HG03045 (cell line): Measurements from ENCODE around the gene ADGRL1.

Experiments
- ATAC-seq: cut with Tn5 transposase; IDR thresholded peaks from one replicate; pipeline ENCODE4 v1.9.1; 2021; ENCODE audit warnings: mild to moderate bottlenecking, moderate library complexity; ENCODE audit not compliant: unreplicated experiment

ADGRL1 gene

DNA sequence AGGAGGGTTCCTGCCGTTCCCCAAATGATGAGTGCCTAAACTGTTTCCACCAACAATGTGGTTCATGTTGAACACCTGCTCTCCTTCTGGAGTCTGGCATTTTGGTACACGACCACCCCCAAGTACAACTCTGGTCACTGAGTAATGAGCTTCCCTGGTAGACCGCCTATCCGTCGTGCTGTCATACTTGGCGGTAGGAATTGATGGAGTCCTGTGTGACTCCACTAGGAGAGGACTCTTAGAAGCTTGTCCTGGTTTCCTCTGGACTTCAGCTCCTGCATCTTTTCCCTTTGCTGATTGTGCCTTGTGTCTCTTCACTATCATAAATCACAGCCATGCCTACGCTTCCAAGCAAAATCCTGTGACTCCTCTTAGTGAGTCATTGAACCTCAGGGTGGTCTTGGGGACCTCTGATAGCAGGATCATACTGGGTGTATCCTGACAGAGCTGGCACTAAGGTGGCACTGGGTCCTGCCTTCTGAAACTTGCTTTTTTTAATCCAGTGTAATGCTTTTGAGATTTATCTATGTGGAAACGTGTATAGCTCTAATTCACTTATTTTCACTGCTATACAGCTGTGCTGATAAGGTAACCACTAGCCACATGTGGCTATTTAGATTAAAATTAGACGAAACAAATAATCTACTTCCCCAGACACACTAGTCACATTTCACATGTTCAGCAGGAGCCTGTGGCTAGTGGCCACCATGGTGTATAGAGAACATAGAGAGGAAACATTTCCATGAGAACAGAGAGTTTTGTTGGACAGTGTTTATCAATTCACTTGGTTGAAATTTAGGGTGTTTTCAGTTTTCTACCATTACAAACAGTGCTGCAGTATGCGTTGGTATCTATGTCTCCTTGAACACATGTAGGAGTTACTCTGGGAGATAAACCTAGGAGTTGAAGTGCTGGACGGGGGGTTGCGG, 63.4 kb downstream of the ADGRL1 start:
- no peak for ATAC-seq

- no peak for ATAC-seq
These were observed 64.9 kb downstream of the ADGRL1 start for GRCh38 chr19:14141041-14141440.

DNA sequence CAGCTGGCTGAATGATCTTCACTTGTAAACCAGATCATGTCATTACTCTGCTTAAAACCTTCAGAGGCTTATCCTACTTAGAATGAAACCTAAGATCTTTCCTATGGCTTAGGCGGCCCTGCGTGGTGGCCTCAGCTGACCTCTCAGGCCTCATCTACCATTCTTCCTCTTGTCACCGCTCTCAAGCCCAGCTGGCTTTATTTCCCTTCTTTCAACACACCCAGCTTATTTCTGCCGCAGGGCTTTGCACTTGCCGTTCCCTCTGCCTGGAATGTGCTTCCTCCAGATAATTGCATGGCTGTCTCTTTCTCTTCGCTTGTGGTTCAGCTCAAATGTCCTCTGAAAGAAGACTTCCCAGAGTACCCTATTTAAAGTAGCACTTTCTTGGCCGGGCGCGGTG, 66.0 kb downstream of the ADGRL1 start:
- no peak for ATAC-seq

- no peak for ATAC-seq
These were observed 67.2 kb downstream of the ADGRL1 start for GRCh38 chr19:14138576-14139265.

- ATAC-seq: peak; percentile 83
These were observed 69.3 kb downstream of the ADGRL1 start, which contains the start of gene ASF1B for GRCh38 chr19:14136509-14137281. TSS of gene ASF1B (minus strand) at chr19:14136589. CDS start at chr19:14136456, 133 bp downstream.

DNA sequence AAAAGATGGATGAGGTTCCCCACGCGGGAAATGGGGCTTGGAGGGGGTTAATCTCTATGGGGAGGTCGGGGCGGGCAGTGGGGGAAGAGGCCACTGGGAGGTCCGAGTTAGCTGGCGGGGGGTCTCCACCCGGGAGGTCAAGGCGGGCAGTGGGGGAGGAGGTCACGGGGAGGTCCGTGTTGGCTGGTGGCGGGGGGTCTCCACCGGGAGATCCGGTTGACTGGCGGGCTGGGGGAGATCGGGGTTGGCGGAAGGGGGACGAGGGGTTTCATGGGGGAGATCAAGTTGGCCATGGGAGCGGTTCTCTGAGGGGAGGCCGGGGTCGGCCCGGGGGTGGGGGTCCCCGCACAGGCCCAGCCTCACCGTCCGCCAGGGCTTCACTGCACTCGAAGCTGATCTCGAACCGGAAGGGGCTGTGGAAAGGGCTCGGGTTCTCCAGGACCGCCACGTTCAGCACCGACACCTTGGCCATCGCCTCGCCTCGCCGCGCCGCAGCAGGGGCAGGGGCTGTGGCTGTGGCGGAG, 69.9 kb downstream of the ADGRL1 start:
- ATAC-seq: no peak

DNA sequence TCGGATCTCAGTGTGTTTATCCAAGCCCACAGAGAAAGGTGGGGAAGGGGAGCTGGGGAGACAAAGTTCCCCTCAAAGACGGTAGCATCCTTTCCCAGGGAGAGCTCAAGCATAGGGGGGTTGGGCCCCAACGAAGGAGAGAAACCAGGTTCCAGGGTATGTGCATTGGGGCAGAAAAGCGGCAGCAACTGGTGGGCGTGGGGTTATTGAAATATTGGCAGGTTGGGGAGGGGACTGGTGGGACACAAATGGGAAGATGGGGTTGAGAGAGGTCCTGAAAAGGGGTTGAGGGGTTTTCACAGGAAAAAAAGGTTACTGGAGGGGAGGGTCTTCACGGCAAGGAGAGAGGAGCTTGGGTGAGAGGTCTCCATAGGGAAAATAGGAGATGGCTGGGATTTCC, 70.6 kb downstream of the ADGRL1 start:
- ATAC-seq: no peak

GRCh38 chr19:14127929-14128509, 78.0 kb downstream of the ADGRL1 start:
- ATAC-seq: no peak

DNA sequence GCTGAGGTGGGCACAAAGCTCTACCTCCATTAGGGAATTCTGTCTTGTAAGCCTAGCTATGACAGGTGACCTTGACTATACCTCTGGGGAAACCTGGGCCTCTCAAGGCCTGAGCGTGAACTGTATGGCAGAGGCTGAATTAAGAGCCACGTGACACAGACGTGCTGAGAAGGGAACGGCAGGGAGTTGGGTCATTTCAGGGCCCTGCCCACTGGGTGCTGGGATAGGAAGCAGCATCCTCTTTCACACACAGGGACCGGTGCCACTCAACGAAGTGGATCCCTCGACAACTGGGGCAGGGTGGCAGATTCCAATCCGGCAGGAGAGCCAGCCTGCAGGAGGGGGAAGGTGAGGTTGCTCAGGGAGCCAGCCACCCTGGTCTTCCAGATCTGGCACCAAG, 78.8 kb downstream of the ADGRL1 start:
- ATAC-seq: no peak

DNA sequence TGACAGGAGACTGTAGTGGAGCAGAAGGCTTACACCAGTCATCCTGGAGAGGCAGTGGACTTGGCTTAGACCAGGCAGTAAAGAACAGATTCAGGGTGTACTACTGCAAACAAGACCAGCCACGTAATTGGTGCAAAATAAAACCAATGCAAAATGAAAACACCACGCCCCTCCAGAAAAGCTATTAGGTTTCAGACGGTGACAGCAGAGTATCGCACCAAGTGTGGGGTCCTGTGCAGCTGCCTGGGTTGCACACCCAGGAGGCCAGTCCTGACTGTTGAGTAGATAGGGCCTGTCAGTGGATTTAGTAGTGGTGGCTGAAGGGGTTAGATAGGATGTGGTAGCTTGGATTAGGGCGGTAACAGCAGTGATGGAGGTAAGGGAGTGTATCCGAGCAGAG, 83.0 kb downstream of the ADGRL1 start:
- ATAC-seq: no peak

- no peak for ATAC-seq
These were observed 85.5 kb downstream of the ADGRL1 start for GRCh38 chr19:14120497-14120780.

- no peak for ATAC-seq
These were observed 86.1 kb downstream of the ADGRL1 start for GRCh38 chr19:14119644-14120496.

DNA sequence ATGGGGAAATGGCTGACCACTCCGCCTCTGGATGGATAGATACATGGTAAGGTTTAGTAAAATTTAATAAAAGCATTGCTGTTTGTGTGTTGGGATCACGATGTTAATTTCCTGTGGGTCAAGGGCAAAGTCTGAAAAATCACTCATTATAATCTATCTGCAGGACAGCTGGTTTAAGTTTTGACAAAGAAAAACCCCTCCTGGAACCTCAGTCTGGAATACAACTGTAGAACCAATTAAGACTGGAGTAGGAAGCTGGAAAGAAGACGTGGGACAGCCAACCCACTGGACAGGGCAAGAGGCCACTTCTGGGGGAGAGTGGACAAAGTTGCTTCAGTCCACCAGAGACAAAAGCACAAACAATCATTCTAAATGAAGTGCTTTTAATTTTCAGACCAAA, 86.8 kb downstream of the ADGRL1 start:
- no peak for ATAC-seq

DNA sequence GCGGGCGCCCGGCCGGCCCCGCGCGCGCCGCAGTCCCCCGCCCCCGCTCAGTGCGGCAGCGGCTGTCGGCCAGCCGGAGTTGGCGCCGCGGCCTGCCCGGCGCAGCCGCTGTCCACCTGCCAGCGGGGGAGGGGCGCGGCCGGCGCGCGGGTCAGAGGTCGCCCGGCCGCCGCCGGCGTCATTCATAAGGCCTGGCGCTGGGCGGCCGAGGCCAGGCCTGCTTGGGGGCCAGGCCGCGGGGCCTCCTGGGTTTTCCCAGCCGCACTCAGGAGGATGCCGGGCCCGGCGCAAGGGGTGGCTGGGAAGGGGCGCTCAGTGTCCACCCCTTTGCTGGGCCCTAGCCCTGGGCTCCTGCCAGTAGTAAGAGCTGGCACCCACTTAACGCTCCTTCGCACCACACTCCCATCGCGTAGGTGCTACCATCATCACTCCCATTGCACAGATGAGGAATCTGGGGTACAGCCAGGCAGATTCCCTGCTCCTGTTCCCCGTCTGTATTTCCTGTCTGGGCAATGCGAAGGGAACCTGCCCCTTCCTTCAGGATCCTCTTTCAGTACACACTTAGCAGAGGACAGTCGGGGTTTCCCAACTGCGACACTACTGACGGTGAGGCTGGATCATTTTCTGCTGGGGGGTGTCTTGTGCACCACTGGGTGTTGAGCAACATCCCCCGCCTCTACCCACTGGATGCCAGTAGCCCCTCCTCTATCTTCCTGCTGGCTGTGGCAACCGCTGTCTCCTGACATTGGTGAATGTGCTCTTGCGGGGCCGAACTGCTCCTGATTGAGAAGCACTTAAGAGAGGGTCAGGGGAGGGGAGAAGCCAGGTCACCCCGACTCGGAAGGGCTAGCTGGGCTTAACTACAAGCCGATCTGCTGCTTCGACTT, 87.6 kb downstream of the ADGRL1 start:
- no peak for ATAC-seq

DNA sequence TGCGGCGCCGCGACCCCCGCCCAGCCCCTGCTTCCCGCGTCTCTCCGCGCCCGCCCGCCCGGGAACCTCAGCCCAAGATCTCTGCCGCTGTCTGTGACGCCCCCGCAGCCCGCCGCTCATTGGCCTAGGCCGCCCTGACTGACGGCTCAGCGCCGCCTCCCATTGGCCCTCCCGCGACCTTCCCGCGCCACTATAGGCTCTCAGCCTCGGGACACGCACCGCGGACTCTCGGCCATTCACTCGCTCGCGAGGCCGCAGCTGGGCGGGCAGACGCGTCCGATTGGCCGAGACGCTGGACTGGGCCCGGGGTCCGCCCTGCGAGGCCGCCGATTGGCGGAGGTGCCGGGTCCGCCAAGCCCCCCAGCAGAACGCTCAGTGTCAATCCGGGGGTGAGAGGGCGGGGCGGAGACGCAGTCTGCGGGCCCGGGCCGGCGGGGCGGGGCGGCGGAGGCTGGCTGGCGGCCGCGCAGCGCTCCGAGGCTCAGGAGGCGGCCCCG, 88.3 kb downstream of the ADGRL1 start, which contains the start of gene PRKACA:
Gene PRKACA (minus strand): TSS at position 95 of the 497 bp plus-strand sequence. CDS start 215 bp downstream, outside the sequence.
- peak; percentile 92 for ATAC-seq

DNA sequence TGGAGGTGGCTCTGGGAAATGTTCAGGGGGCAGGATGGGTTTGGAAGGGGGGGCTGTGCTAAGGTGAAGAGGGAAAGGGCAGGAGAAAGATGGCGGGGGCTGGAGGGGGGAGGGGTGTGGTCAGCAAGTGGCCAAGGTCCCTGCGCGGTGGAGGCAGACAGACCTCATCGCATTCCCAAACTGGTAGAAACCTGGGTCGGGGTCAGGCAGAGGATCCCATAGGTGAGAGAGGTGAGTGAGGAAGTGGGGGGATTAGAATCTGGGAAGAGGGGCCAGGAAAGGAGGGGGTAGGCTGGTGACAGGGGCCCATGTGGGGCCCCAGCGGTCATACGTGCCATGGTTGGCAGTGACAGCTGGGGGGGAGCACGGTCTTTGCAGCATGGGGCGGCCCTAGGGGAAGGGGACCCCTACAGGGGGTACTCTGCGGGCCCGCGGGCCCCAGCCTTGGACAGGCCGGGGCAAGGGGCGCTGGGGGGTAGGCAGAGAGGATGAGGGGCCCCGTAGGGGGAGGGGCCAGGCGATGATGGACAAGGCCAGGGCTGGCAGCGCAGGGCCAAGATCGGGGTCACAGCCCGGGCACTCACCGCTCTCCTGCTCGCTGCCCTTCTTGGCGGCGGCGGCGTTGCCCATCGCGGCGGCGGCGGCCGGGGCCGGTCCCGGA, 88.9 kb downstream of the ADGRL1 start:
- peak; percentile 7 for ATAC-seq

DNA sequence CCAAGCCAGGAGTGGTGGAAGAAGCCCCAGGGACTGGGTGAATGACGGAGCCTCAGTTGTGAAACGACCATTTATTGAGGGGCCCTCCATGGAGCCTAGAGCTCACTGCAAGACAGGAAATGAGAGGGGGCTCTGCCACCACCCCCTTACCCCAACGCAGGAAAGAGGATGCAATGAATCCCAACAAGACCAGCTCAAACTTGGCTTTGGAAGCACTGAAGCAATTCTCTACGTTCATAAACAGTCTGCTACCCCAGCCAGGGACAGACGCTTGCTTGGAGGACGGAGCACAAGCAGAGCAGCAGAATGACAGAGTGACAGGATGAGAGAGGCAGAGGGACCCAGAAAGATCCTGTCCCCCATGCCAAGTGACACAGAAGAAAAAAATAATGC, 89.4 kb downstream of the ADGRL1 start:
- no peak for ATAC-seq

- no peak for ATAC-seq
These were observed 90.2 kb downstream of the ADGRL1 start for GRCh38 chr19:14115756-14116155.
